ENCODE measurements around the gene FBXL7. TPM values are rescaled to one million over a fixed set of nuclear protein-coding genes. Genes with fewer than 3 reads are reported as not detected.

FBXL7 gene
- total and polyA plus RNA-seq, 9 of the 15 experiments (the other 6 are each of a cell fraction or from before 2014, with no cell fraction given) = 0.04 to 0.08 TPM; not detected in 7

- no TSS peak for BruUV-seq (replicated peaks)
- 0% methylated on average over 3 of the region's 3 CpGs for WGBS (ENCODE audit: insufficient coverage, low coverage, missing lambda C conversion rate)
- DNase-seq (ENCODE audit: extremely low read depth in 1 of 4, low spot score in 3 of 4) = no peak
- ChIA-PET CTCF (ENCODE audit: low intra/inter-chr PET ratio) (no interaction called here), POLR2A (no interaction called here)
- no peak for TF ChIP-seq HDAC6 (IDR thresholded peaks at IDR 0.05; ENCODE audit: low read depth, low read length)
- no peak for TF ChIP-seq IRF9 (tag; IDR thresholded peaks at IDR 0.05)
- no peak for TF ChIP-seq ZNF436 (CRISPR knock-in tag; IDR thresholded peaks at IDR 0.05)
- TF ChIP-seq FOXJ2 (tag; IDR thresholded peaks at IDR 0.05) = no peak
- no peak for TF ChIP-seq RHOXF2B (CRISPR knock-in tag; conservative IDR thresholded peaks at IDR 0.05)
- TF ChIP-seq ZNF785 (CRISPR knock-in tag; IDR thresholded peaks at IDR 0.05) = no peak
- TF ChIP-seq NR1H2 (CRISPR knock-in tag; IDR thresholded peaks at IDR 0.05) = no peak
- no peak for TF ChIP-seq NFIX (CRISPR knock-in tag; IDR thresholded peaks at IDR 0.05; ENCODE audit: low read depth)
- TF ChIP-seq GTF2F1 (IDR thresholded peaks at IDR 0.05; ENCODE audit: low read depth, low read length) = no peak
- Histone ChIP-seq H3K4me1 (replicated peaks in 1 of 2; ENCODE audit: control insufficient read depth in 2 of 2, insufficient read depth in 2 of 2, low read length in 2 of 2) (no peaks in the 10 kb centered on the region), H4K20me1 (replicated peaks; ENCODE audit: control insufficient read depth, insufficient read depth, low read length) (no peaks in the 10 kb centered on the region), H2AFZ (ENCODE audit: low read depth, low read length) (no peak overlapping the region), H3K9ac (ENCODE audit: insufficient read depth in 1 of 2, low read depth in 2 of 2, low read length in 2 of 2) (no peak overlapping the region), H3K4me2 (ENCODE audit: insufficient read depth, low read length) (no peak overlapping the region), H3K9me3 (replicated peaks; ENCODE audit: control insufficient read depth, insufficient read depth, low read depth, low read length) (no peaks in the 10 kb centered on the region), H3K9me1 (ENCODE audit: control insufficient read depth, insufficient read depth, low read length) (no peaks in the 10 kb centered on the region), H3K27me3 (ENCODE audit: control insufficient read depth in 2 of 2, insufficient read depth in 2 of 2, low read length in 2 of 2) (no peaks in the 10 kb centered on the region), H3K79me2 (ENCODE audit: control insufficient read depth, insufficient read depth, low read length) (no peaks in the 10 kb centered on the region), H3K27ac (ENCODE audit: extremely low read depth, low read depth, low read length) (no peak overlapping the region), H3K4me3 (no peak overlapping the region), H3K36me3 (ENCODE audit: control insufficient read depth, insufficient read depth, low read length) (no peaks in the 10 kb centered on the region)
- intact Hi-C loops (cut with micrococcal nuclease) (no loop called here), in situ Hi-C loops (cut with MboI) (no loop called here)
- no peak for FAIRE-seq
- ATAC-seq = no peak
Observed at GRCh38 chr5:15889001-15889400, 389.0 kb downstream of the FBXL7 start.

Data from K562 (cell line).